HL-60/S4 treated with retinoic acid at 250 ng/mL for 4 days and 3 days (cell line): ENCODE data around the gene HERC2.
"Not testable (repeated sequence)": the region's sequence is repeated elsewhere in the genome, so short reads cannot be mapped to it uniquely, and the experiment has no call there.

Experiments used
- in situ Hi-C: fragments of 300-500 bp; cut with MboI; formaldehyde crosslinking; loops from 2 replicates; pipeline ENCODE4 v1.7.0; 2022; ENCODE audit warnings: low sequenced_read_pairs

Gene HERC2

DNA sequence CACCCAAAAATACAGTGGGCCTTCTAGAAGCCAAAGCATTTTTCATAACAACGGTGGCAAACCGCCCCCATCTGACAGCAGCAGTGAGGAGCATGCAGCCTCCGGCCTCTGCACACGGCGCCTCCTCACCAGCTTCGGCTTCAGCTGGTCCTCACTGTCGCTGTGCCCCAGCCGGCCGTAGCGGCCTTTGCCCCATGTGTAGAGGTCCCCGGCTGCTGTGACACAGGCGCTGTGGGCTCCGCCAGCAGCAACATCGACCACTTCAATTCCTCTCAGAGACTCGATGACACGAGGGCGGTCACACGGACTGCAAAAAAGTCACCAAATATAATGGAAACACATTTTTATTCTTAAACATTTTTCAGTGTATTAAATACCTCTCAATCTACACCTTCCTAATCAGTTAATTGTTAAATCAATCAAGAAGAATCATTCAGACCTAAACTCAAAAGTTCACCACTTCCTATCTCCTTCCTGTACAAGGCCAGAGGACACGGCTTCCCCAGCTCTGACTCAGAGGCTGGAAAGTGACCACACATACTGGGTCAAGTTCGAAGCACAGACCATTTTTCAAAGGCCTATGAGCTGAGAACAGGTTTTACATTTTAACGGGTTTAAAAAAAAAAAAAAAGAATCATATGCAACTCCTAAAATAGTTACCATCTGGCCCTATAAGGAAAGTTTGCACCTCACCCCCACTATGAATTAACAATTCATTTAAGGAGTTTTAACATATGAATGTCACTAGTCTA, 189.3 kb downstream of the HERC2 start:
- in situ Hi-C loops = no loop called here

- in situ Hi-C loops = no loop called here
Observed at GRCh38 chr15:28131946-28132345, 190.0 kb downstream of the HERC2 start.

DNA sequence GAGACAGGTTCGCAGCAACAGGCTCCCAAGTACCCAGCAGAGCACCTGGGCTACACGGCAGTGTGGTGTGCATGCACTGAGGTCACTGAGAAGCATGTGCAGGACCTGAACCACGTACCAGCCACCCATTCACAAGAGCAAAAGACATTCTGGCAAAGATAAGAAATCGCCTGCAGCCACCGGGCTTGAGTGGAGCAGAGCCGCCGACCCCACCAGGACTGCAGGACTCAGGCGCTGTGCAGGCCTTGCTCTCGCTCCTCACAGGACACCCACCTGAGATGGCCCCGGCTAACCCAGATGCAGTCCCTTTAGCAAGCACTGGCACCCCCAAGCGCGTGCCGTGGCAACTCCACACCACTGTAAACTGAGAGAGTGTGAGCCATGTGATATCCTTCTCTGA, 190.6 kb downstream of the HERC2 start:
- in situ Hi-C loops = no loop called here

- in situ Hi-C loops = no loop called here
Observed at GRCh38 chr15:28130651-28131050, 191.3 kb downstream of the HERC2 start.

DNA sequence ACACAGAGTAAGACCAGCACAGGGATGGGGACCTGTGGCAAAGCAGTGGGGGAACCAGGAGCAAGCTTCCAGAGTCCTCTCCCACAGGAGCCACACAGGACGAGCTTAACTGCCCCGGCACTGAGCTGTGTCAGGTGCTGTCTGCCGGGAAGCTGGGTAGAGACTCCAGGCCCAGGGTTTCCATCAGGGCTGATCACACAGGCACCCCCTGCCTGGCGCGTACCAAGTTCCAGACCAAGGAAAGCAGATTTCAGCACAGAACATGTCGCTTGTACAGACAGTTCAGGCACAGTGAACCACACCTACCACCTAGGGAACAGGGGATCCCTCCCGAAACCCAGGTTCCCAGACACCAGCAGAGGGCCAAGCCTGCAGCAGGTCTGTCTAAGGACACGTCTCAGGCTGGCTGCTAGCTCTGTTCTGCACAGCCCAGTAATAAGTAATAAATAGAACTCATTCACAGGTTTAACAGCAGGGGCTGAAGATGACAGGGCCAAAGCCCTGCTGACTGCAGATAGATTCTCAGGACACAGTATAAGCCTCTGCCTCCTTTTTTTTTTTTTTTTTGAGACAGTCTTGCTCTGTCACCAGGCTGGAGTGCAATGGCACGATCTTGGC, 192.6 kb downstream of the HERC2 start:
- in situ Hi-C loops = no loop called here

DNA sequence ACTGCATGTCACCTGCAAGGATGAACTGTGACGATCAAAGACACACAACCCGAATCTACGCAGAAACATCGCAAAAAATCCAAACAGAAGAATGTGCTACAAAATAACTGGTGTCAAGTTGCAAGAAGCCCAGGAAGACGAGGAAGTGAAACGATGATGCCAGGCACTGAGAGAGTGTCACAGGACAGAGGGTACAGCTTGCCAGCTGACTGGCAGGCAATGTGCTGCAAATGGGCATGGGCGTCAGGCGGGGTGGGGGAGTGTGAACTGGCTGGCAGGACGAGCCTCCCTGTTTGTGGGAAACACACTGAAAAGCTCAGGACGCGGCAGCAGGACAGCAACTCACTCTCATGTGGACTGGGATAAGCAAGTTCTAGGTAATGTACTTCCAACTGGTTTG, 193.9 kb downstream of the HERC2 start:
- in situ Hi-C loops = no loop called here

DNA sequence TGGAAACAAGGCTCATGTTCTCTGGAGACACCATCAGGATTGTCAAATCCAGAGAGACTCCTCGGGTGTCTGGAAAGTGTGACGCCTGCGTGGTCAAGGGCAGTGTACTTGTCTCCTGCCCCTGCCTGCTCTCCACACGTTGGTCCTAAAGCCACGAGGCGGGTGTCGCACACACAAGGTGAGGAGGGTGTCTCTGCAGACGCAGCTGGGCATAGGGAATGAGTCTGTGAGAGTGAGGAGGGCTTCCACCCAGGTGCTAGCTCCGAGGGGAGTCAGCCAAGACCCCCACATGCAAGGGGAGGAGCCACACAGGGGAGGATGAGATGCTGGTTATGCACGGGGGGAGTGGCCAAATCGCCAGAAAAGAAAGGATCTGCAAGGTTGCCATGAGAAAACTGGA, 194.9 kb downstream of the HERC2 start:
- in situ Hi-C loops = no loop called here

DNA sequence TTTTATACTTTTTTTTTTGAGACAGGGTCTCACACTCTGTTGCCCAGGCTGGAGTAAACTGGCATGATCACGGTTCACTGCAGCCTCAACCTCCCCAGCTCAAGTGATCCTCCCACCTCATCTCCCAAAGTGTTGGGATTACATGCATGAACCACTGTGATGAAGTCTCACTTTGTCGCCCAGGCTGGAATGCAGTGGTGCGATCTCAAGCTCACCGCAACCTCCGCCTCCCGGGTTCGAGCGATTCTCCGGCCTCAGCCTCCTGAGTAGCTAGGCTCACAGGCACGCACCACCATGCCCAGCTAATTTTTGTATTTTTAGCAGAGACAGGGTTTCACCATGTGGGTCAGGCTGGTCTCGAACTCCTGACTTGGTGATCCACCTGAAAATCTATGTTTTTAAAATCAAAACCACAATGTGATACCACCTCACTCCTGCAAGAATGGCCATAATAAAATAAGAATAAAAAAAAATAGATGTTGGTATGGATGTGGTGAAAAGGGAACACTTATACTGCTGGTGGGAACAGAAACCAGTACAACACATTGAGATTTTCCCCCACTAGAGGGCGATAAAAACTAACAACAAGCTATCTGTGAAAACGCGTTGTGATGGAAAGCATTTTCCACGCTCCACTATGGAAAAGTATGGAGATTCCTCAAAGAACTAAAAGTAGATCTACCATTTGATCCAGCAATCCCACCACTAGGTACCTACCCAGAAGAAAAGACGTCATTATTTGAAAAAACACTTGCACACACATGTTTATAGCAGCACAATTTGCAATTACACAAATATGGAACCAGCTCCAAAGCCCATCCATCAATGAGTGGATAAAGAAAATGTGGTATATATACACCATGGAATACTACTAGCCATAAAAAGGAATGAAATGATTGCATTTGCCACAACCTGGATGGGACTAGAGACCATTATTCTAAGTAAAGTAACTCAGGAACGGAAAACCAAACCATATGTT, 196.0 kb downstream of the HERC2 start:
- in situ Hi-C loops = no loop called here

DNA sequence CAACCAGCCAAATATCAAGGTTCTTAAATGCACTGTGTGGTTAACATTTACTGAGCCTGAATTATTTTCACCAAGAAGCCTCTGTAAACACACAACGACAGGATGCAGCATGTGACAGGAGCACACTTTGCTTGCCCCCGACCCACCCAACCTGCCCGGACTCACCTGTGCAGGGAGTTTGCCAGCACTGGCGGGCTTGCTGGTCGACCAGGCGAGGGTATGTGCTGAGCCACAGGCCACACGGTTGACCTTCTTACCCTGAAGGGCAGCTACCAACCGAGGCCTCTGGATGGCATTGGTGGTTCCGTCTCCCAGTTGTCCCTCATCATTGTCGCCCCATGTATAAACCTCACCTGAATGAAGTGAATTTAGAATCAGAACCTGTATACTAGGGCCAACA, 197.1 kb downstream of the HERC2 start:
- in situ Hi-C loops = no loop called here

DNA sequence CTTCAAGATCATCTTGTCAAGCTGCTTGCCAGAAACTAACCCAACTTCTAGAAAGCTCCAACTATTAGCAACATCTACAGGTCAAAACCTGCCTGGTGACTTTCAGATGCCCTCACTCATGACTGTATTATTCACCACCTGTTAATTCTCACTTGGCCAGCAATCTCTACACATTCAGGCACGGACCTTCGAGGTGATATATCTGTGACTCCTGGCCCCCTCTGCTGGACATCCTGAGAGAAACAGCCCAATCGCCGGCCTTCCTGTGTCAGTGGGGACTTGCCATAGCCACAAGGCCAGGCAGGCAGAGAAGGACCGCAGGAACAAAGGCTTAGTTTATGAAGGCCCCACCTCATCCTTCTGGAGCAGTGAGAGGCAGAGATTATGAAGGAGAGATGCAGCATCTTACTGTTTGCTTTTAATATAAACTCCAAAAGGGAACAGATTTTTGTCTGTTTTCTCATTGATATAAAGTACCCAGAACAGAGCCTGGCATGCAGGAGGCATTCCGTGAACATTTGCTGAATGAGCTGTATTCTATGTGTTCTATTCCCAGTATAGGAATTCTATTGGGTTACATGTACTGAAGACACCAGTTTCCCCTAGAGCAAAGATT, 198.5 kb downstream of the HERC2 start:
- in situ Hi-C loops = no loop called here

DNA sequence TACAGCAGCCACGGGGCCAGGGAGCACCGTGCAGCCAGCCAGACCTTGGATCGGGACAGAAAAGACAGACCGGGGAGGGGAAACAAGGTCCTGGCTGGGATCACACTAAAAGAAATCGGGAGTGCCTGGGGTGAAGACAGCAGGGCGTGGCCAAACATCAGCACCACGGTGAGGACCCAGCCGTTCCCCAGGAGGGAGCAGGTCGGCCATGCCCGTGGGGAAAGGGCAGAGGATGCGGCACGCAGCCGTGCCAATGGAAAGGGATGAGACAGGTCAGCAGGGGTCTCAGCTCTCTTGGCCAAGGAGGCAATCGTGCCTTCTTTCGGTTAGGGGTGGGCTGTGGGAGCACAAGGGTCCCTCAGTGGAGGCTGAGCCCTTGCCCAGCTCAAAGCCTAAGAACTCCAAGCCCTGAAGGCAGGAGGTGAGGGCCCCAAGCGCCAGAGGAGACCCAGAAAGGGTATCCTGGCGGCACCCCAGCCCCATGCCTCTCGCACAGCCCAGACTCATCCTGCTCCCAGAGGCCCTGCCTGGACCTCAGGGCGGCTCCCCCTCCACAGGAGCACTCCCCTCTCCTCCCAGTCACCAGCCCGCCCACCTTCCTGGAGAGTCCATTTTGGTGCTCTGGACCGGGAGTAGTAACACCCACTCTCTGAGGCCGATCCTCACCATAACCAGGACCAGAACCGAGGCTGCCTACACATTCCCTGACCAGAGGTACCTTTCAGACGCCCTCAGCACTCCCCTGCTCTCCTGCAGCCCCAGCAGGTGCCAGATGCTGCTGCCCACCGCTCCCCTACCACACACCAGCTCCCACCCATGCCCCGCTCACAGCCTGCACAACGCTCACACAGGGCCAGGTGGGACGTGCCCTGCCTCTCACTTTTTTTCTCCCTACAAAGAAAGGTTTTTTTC, 199.7 kb downstream of the HERC2 start:
- in situ Hi-C loops = no loop called here

GRCh38 chr15:28121577-28121976, 200.4 kb downstream of the HERC2 start:
- in situ Hi-C loops = not testable (repeated sequence)

- in situ Hi-C loops = no loop called here
Observed at GRCh38 chr15:28120359-28120640, 201.7 kb downstream of the HERC2 start.

DNA sequence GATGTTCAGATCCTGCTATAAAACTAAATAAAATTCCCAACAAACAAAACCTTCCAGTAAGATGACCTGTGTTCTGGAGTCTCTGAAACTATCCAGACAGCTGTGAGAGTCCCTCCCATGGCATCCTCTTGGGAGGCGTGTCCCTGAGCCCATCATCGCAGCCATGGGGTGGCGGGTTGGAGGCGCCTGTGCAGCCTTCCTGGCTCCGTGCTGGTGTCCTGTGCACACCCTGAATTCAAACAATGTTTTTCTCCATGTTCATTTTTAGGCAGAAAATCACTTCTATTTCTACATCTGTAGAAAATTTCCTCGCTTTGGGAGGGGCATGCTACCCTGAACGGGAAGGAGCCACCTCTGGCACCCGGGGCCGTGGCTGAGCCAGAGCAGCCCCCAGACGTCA, 203.4 kb downstream of the HERC2 start:
- in situ Hi-C loops = no loop called here

GRCh38 chr15:28118083-28118482, 203.9 kb downstream of the HERC2 start:
- in situ Hi-C loops = no loop called here

DNA sequence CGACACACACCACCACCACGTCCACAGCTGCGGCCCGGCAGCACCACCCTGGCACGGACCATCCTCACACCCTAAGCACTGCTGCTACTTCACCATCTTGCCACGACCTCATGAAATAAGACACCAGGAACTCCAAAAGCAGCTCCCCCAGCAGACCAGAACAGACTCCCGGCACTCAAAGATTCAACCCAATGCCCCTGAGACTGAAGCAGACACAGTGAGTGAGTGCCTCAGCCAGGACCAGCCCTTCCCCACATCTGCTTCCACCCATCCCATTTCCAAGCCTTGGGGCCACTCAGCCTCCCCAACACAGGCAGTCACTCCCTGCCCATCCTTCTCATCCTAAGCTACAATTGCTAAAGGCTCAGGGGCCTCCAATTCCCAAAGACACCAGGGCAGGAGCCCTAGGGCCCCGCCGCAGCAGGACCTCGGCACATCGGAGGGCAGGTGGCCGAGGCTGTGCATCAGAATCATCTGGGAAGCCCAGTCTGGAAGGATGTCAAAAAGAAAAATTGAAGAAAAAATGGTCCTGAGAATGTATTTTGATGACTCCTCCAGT, 204.5 kb downstream of the HERC2 start:
- in situ Hi-C loops = no loop called here

GRCh38 chr15:28116521-28117431, 205.2 kb downstream of the HERC2 start:
- in situ Hi-C loops = no loop called here

- in situ Hi-C loops = no loop called here
Observed at GRCh38 chr15:28115871-28116270, 206.1 kb downstream of the HERC2 start.
